ENCODE measurements around the gene BMP6. TPM values are rescaled to one million over a fixed set of nuclear protein-coding genes. Genes with fewer than 3 reads are reported as not detected.
A peak's percentile ranks its signal among the peaks of the same experiment; 100 is the strongest.

BMP6 gene
- total RNA-seq, 1 donor from 2014 or later: 3.2 TPM

- Histone ChIP-seq H3K27ac (no peak overlapping the region), H3K4me1 (no peaks in the 10 kb centered on the region), H3K9me3 (no peaks in the 10 kb centered on the region), H3K27me3 (no peaks in the 10 kb centered on the region), H3K4me3 (no peak overlapping the region), H3K36me3 (no peaks in the 10 kb centered on the region)
- intact Hi-C loops (cut with DNase I): no loop called here
- TF ChIP-seq POLR2A (IDR thresholded peaks at IDR 0.05) (no peak), CTCF (IDR thresholded peaks at IDR 0.05) (no peak), POLR2AphosphoS5 (IDR thresholded peaks at IDR 0.05; ENCODE audit: insufficient read depth in 1 of 2, low read depth in 1 of 2) (no peak)
- peak in 1 of 2 donors; percentile 47 for DNase-seq (ENCODE audit: extremely low spot score in 2 of 2)
These were observed 195.1 kb downstream of the BMP6 start for GRCh38 chr6:7921046-7921445.

- H3K36me3 ChIP-seq: no peaks in the 10 kb centered on the region
- H3K4me1 ChIP-seq: no peaks in the 10 kb centered on the region
- no peak overlapping the region for H3K27ac ChIP-seq
- TF ChIP-seq CTCF (IDR thresholded peaks at IDR 0.05): no peak
- no peak for TF ChIP-seq POLR2AphosphoS5 (IDR thresholded peaks at IDR 0.05; ENCODE audit: insufficient read depth in 1 of 2, low read depth in 1 of 2)
- TF ChIP-seq POLR2A (IDR thresholded peaks at IDR 0.05): no peak
- no peaks in the 10 kb centered on the region for H3K27me3 ChIP-seq
- peak in 1 of 2 donors; percentile 40 for DNase-seq (ENCODE audit: extremely low spot score in 2 of 2)
- no peak overlapping the region for H3K4me3 ChIP-seq
- no peaks in the 10 kb centered on the region for H3K9me3 ChIP-seq
- intact Hi-C loops (cut with DNase I): no loop called here
These were observed 195.8 kb downstream of the BMP6 start for GRCh38 chr6:7921632-7922092.

GRCh38 chr6:7922596-7922995 lies 196.7 kb downstream of the BMP6 start:
- intact Hi-C loops (cut with DNase I): no loop called here
- peak in 1 of 2 donors; percentile 11 for DNase-seq (ENCODE audit: extremely low spot score in 2 of 2)
- Histone ChIP-seq H3K4me1 (no peaks in the 10 kb centered on the region), H3K36me3 (no peaks in the 10 kb centered on the region), H3K4me3 (no peak overlapping the region), H3K27ac (no peak overlapping the region), H3K27me3 (no peaks in the 10 kb centered on the region), H3K9me3 (no peaks in the 10 kb centered on the region)
- no peak for TF ChIP-seq POLR2AphosphoS5 (IDR thresholded peaks at IDR 0.05; ENCODE audit: insufficient read depth in 1 of 2, low read depth in 1 of 2)
- TF ChIP-seq POLR2A (IDR thresholded peaks at IDR 0.05): no peak
- no peak for TF ChIP-seq CTCF (IDR thresholded peaks at IDR 0.05)

GRCh38 chr6:7924867-7925266 lies 199.0 kb downstream of the BMP6 start:
- no peak overlapping the region for H3K27ac ChIP-seq
- no peaks in the 10 kb centered on the region for H3K36me3 ChIP-seq
- intact Hi-C loops (cut with DNase I): no loop called here
- no peaks in the 10 kb centered on the region for H3K9me3 ChIP-seq
- TF ChIP-seq POLR2AphosphoS5 (IDR thresholded peaks at IDR 0.05; ENCODE audit: insufficient read depth in 1 of 2, low read depth in 1 of 2) (no peak), CTCF (IDR thresholded peaks at IDR 0.05) (no peak), POLR2A (IDR thresholded peaks at IDR 0.05) (no peak)
- no peaks in the 10 kb centered on the region for H3K27me3 ChIP-seq
- H3K4me1 ChIP-seq: no peaks in the 10 kb centered on the region
- no peak for DNase-seq (ENCODE audit: extremely low spot score in 2 of 2)
- H3K4me3 ChIP-seq: no peak overlapping the region

Other genes with a start within 250 kb of the BMP6 start
- 802 TPM for gene DSP, start 184.4 kb upstream of the BMP6 start, total RNA-seq
- 9.6 TPM for gene SNRNP48, start 135.9 kb upstream of the BMP6 start, total RNA-seq
- gene TXNDC5, start 184.7 kb downstream of the BMP6 start, total RNA-seq: 88.1 TPM

All from vagina (tissue), 2 donors.